GM21447 (cell line): Measurements from ENCODE around the gene OBP2A.
"Not testable (repeated sequence)": the region's sequence is repeated elsewhere in the genome, so short reads cannot be mapped to it uniquely, and the experiment has no call there.

ENCODE experiments used
- ATAC-seq: cut with Tn5 transposase; IDR thresholded peaks from one replicate; pipeline ENCODE4 v1.9.1; 2021; ENCODE audit not compliant: unreplicated experiment

The OBP2A gene

DNA sequence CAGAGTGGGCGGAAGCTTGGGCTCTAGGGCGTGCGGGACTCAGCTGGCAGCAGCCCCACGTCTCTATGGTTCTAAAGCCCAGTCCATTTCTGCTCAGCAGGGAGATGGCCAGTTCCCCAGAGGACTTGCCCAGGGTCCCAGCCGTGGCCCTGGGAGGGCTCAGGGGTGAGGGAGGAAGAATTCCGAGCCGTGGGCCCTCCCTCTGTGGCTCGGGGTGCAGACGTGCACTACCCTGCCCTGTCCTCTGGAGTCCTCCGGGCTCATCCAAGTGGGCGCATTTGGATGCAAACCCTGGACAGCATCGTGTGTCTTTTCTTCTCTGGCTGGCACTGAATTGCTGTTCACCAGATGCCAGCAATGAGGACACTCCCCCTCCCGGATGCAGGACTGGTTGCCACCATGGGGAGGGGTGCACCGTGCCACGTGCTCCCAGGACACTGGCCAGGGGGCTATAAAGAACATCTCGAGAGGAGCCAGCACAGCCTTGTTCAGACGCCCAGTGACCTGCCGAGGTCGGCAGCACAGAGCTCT lies at the start of gene OBP2A:
OBP2A (plus strand) TSS at position 481 of the 531 bp plus-strand sequence. CDS start 55 bp downstream, outside the sequence.
- ATAC-seq, result not testable (repeated sequence)

GRCh38 chr9:135498381-135499126 lies 47.4 kb upstream of the OBP2A start:
- ATAC-seq, result no peak

DNA sequence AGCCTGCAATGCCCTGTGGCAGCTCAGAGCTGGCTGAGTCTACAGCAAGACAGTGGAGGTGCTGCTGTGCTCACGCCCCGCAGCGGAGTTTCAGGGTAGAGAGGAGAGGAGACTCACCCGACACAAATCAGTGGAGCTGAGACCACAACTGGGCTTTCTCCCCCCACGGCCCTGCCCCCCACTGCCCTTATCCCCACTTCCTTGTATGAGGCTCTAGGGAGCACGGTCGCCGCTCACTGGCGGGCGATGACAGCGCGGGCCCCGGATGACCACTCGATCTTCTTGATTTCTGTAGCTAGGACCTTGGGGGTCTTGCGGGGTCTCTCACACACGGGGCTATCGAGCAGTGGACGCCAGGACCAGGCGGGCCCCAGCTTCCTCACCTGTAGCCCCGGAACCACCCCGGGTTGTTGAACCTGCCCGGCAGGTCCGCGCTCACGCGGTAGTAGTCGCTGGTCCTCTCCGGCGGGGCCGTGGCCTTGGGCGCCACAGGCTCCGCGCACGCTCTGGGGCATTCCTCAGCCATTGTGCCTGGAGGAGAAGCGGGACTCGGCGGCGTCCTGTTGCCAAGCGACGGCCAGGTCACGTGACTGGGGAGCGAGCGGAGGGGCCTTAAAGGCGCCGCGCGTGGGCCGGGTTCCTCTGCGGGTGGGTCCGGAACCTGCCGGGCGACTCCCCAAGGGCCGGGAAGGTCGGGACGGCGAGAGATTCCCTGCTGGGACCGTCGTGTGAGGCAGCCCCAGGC lies 46.4 kb upstream of the OBP2A start:
- ATAC-seq, result peak; percentile 51

GRCh38 chr9:135500071-135500524 lies 45.8 kb upstream of the OBP2A start:
- peak; percentile 3 for ATAC-seq

GRCh38 chr9:135500525-135501260 lies 45.2 kb upstream of the OBP2A start, which contains the start of gene MRPS2:
Gene MRPS2 (plus strand): TSS chr9:135500682. CDS start chr9:135500711, 29 bp downstream.
- peak; percentile 69 for ATAC-seq

DNA sequence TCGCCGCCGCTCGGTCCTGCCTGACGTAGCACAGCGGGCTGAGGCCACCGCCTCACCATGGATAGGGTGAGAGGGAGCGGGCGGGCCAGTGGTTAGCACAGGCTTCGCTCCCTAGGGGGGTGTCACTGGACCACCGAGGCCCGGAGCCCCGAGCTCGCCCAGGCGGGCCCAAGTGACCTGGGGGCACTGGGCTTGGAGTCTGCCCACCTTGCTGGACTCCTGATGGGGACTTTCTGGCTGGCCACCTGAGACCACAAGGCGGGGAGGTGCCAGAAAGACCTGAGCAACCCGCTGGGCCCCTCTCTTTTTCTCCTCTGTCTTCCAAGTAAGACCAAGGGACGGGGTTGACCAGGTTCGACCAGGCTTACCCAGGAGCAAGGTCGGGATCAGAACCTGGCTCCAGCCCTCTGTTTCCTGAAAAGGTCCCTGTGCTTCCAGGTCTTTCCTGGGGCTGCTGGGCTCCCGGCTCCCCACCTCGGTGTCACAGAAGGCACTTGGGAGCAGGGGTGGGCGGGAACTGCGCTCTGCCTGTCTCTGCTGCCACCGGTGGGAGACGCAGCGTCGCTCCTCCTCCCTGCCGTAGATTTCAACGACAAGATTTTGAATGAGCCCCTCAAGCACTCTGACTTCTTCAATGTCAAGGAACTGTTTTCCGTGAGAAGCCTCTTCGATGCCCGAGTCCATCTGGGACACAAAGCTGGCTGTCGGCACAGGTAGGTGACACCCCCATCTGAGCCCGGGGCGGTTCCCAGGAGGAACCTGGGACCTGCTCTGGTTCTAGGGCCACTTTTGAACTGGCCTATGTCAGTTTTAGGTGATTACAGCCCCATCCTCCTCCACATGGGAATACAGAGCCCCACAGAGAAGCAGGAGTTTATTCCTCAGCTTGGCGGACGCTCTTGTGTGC lies 44.4 kb upstream of the OBP2A start:
- no peak for ATAC-seq

DNA sequence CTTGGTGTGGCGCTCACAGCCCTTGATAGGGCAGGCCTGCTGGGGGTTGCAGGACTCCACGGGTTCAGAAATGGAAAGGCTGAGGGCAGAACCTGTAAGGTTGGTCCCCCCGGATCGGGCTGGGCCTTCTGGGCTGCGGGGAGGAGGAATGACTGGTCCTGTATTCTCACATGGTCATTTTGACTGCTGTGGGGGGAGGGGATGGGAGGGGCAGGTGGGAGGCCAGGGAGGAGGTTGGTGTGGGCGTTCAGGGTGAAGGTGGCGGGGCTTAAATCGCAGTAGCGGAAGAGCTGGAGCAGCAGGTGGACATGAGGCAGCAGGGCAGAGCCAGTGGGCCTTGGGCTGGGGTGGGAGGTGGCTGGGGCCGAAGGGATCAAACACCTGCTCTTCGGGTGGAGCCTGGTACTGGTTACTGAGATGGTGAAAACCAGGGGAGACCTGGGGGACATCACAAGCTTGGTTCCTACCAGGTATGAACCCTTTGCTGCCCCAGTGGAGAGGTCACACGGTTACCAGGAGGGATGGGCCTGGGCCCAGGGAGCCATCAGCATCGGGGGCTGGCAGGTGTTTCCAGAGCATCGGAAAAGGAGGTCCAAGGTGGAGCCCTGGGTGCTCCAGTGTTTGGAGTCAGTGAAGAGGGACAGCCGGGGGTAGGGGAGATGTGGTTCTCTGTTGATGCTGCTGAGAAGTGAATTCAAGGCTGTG lies 43.6 kb upstream of the OBP2A start:
- no peak for ATAC-seq

DNA sequence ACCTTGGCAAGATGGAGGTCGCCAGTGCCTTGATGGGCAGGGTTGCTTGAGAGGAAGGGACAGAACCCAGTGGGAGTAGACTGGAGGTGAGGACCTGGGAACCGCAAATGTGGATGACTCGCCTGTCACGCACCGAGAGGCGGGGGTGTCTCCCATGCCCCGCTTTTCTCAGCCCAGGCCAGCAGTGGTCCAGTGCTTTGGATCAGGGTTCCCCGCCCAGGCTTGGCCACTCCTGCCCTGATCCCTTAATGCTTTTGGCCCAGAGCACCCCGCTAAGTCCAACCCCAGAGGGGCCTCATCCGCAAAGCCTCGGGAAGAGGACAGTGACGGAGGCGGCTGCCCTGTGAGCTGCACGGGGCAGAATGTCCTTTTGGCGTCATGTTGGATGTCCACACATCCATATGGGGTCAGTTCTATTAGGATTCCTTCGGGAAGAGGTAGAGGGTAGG lies 43.0 kb upstream of the OBP2A start:
- no peak for ATAC-seq

DNA sequence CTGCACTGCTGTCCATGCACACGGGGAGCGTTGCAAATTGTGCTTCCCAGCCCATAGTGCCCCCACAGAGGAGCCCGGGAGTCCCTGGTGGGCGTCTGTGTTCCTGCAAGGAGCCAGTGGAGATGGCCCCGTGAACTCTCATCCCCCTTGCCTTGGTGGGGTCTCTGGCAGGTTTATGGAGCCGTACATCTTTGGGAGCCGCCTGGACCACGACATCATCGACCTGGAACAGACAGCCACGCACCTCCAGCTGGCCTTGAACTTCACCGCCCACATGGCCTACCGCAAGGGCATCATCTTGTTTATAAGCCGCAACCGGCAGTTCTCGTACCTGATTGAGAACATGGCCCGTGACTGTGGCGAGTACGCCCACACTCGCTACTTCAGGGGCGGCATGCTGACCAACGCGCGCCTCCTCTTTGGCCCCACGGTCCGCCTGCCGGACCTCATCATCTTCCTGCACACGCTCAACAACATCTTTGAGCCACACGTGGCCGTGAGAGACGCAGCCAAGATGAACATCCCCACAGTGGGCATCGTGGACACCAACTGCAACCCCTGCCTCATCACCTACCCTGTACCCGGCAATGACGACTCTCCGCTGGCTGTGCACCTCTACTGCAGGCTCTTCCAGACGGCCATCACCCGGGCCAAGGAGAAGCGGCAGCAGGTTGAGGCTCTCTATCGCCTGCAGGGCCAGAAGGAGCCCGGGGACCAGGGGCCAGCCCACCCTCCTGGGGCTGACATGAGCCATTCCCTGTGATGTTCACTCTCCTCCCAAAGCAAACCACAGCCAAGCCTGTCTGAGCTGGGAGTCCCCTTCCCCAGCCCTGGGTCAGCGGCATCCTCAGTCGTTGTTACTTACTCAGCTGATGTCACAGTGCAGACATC lies 42.3 kb upstream of the OBP2A start:
- ATAC-seq, result no peak

GRCh38 chr9:135504262-135505243 lies 41.4 kb upstream of the OBP2A start:
- ATAC-seq, result no peak

GRCh38 chr9:135505406-135506187 lies 40.3 kb upstream of the OBP2A start:
- no peak for ATAC-seq

GRCh38 chr9:135506327-135507103 lies 39.4 kb upstream of the OBP2A start:
- ATAC-seq, result no peak

DNA sequence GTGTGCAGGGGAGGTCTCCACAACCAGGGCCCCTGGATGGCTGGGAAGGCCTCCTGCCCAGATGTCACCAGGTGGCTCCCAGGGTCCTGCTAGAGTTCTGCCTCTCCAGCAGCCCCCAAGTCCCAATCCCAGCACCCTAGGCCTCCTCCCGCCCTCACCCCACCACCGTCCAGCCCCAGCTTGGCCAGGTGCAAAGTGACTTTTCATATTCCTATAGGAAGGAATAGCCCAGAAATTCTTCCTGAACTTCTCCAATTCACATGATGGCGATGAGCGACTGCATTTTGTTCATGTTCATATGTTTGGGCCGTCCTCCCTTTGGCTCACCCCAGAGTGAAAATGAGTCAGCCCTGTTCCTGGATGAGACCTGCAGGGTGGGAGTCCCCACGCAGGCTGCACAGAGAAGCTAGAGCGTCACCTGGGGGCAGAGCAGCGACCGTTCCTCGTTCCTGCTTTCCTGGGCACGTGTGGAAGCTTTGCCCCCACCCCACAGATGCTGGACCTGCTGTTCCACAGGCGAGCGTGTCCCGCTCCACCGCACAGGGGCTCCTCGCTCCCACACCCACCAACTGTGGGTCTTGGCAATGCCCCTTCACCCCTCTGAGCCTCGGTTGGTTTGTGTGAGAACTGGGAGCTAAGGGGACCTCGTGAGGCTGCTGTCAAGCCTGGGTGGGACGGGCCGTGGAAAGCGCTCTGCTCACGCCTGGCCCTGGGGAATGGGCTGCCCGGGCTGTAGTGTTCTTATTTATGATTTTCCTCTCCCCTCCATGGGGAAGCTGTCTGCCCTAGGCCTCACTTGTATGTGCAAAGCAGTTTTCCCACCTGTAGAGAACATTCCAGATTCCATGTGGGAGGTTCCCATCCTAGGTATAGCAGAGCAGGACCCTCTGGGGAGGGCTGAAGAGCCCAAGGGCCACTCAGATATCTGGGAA lies 38.6 kb upstream of the OBP2A start:
- ATAC-seq, result no peak

DNA sequence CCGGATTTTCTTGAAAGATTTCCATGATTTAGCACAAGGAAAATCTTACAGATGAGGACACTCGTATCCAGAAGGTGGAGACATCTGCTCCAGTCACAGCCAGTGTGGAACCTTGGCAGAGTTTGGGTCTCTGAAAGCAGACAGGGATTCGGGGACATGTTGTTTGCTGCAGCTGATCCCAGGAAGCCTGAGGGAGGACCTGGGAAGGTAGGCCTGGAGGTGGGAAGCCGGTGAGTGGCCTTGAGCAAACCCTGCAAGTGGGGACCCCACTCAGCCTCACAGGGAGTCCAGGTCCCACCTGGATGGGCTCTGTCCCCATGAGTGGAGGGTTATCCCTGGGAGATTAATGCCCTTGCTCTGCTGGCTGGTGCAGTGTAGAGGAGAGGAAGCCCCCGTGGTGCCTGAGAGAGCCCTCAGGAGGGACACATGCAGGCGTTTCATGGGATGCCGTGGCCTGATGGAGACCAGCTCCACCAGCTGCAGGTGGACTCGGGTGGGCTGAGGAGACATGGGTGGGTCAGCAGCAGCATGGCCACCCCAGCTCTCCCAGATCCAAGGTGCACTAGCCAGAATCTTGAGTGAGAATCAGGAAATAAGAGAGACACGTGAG lies 37.6 kb upstream of the OBP2A start:
- no peak for ATAC-seq
